K562 (cell line): ENCODE data around the gene HYAL3. TPM values are rescaled to one million over a fixed set of nuclear protein-coding genes. Genes with fewer than 3 reads are reported as not detected.

Experiments used
- ARID2 ChIP-seq: fragments of 450-650 bp; IDR thresholded peaks from 2 replicates; pipeline ENCODE4 v1.6.1; 2017; ENCODE audit warnings: antibody characterized with exemption, mild to moderate bottlenecking
- BRF1 ChIP-seq: IDR thresholded peaks from 3 replicates; pipeline ENCODE4 v1.6.1; 2011; ENCODE audit warnings: borderline replicate concordance, mild to moderate bottlenecking; ENCODE audit not compliant: insufficient read length; ENCODE audit errors: extremely low read depth
- COPS2 ChIP-seq: fragments of 450-650 bp; conservative IDR thresholded peaks from 2 replicates; pipeline ENCODE4 v1.6.1; 2016; ENCODE audit warnings: mild to moderate bottlenecking, moderate library complexity
- CTBP1 ChIP-seq: fragments of 450-650 bp; IDR thresholded peaks from 2 replicates; pipeline ENCODE4 v1.6.1; 2016; ENCODE audit warnings: borderline replicate concordance
- CXXC5 ChIP-seq: fragments of 250-450 bp; sonication (Bioruptor Pico); IDR thresholded peaks from 2 replicates; pipeline ENCODE4 v1.8.0; 2022; ENCODE audit warnings: inconsistent platforms, mild to moderate bottlenecking, moderate library complexity
- EGR1 ChIP-seq: fragments of 450-650 bp; conservative IDR thresholded peaks from 2 replicates; pipeline ENCODE4 v1.6.1; 2017; ENCODE audit warnings: mild to moderate bottlenecking
- FIP1L1 ChIP-seq: fragments of 200-400 bp; formaldehyde crosslinking; IDR thresholded peaks from 2 replicates; pipeline ENCODE4 v1.6.1; 2018; ENCODE audit warnings: mild to moderate bottlenecking, low read depth, low read length; ENCODE audit not compliant: poor library complexity, severe bottlenecking
- IFI16 ChIP-seq: fragments of 250-450 bp; sonication (Bioruptor Pico); IDR thresholded peaks from 2 replicates; pipeline ENCODE4 v2.1.2; 2022; ENCODE audit warnings: mild to moderate bottlenecking, inconsistent platforms
- MCM5 ChIP-seq: fragments of 450-650 bp; IDR thresholded peaks from 2 replicates; pipeline ENCODE4 v1.6.1; 2016; ENCODE audit warnings: low read depth
- MTA3 ChIP-seq: fragments of 450-650 bp; formaldehyde crosslinking; IDR thresholded peaks from 2 replicates; pipeline ENCODE4 v1.6.1; 2017; ENCODE audit warnings: mild to moderate bottlenecking, borderline replicate concordance
- NRF1 ChIP-seq, 2 experiments: fragments of 450-650 bp; IDR thresholded peaks in 1 of 2; conservative IDR thresholded peaks in 1 of 2; 2 replicates each; pipeline ENCODE4 v1.6.1; 2014; ENCODE audit warnings: mild to moderate bottlenecking in 2 of 2
- NUFIP1 ChIP-seq: fragments of 450-650 bp; IDR thresholded peaks from 2 replicates; pipeline ENCODE4 v1.6.1; 2018; ENCODE audit not compliant: partially characterized antibody
- RBFOX2 ChIP-seq: fragments of 200-400 bp; formaldehyde crosslinking; IDR thresholded peaks from 2 replicates; pipeline ENCODE4 v1.6.1; 2017; ENCODE audit warnings: low read depth, mild to moderate bottlenecking, low read length, moderate library complexity
- RBM25 ChIP-seq: fragments of 200-400 bp; formaldehyde crosslinking; IDR thresholded peaks from 2 replicates; pipeline ENCODE4 v1.6.1; 2018; ENCODE audit warnings: low read length, low read depth, moderate library complexity; ENCODE audit not compliant: severe bottlenecking
- RNF2 ChIP-seq: sonication (generic); IDR thresholded peaks from 2 replicates; pipeline ENCODE4 v1.6.1; 2016
- SNIP1 ChIP-seq: fragments of 450-650 bp; IDR thresholded peaks from 2 replicates; pipeline ENCODE4 v1.7.1; 2017; ENCODE audit warnings: low read depth, mild to moderate bottlenecking
- TOE1 ChIP-seq, 2 experiments: fragments of 450-650 bp in 1 of 2; sonication (generic) in 1 of 2; formaldehyde crosslinking in 1 of 2; IDR thresholded peaks; 2 replicates each; pipeline versions ENCODE4 v1.7.1 to v1.8.0; 2016 to 2022; ENCODE audit warnings: borderline replicate concordance in 2 of 2, mild to moderate bottlenecking in 2 of 2, antibody characterized with exemption in 1 of 2, inconsistent platforms in 1 of 2, low read depth in 1 of 2, missing genetic modification reagents in 1 of 2, moderate library complexity in 1 of 2
- YY1 ChIP-seq, 3 experiments: IDR thresholded peaks; 2 replicates each; pipeline ENCODE4 v1.6.1; 2011; ENCODE audit warnings: low read length in 2 of 3, mild to moderate bottlenecking in 2 of 3, moderate library complexity in 2 of 3, borderline replicate concordance in 1 of 3, control low read depth in 1 of 3, low read depth in 1 of 3; ENCODE audit not compliant: insufficient read depth in 3 of 3, insufficient replicate concordance in 2 of 3, control insufficient read depth in 1 of 3, insufficient read length in 1 of 3; ENCODE audit errors: extremely low read depth in 1 of 3
- ZEB2 ChIP-seq: fragments of 450-650 bp; IDR thresholded peaks from 2 replicates; pipeline ENCODE4 v1.6.1; 2016
- ZNF197 ChIP-seq: fragments of 200-800 bp; sonication (Bioruptor generic); IDR thresholded peaks from 2 replicates; pipeline ENCODE4 v1.6.1; 2016; ENCODE audit warnings: low read depth, missing genetic modification characterization, missing compliant biosample characterization
- ZNF79 ChIP-seq: fragments of 250-450 bp; sonication (Bioruptor Pico); IDR thresholded peaks from 2 replicates; pipeline ENCODE4 v1.4.0; 2020; ENCODE audit warnings: low read depth, mild to moderate bottlenecking, moderate library complexity
- polyA plus RNA-seq, 8 experiments: library from polyadenylated mRNA; depleted of rRNA in 4 of 8; stranded (reverse) in 5 of 8; unstranded in 3 of 8; fragments of >200 nt; fragmentation: Nextera tagmentation in 2 of 8; fragmentation: Illumina TruSeq in 1 of 8; extraction: Ambion mirVana in 2 of 8; extraction: Trizol in 1 of 8; gene quantifications; 2 replicates each; pipeline versions ENCODE4 v1.2.1 to v1.2.3, GENCODE V29; 2011 to 2014; ENCODE audit warnings: inconsistent platforms in 1 of 8, missing spikeins in 1 of 8
- total RNA-seq, 7 experiments: library from RNA; depleted of rRNA in 6 of 7; stranded (reverse); fragments of >200 nt in 6 of 7; fragmentation: Illumina TruSeq in 2 of 7; extraction: Trizol in 2 of 7; gene quantifications; 2 replicates each; pipeline versions ENCODE4 v1.2.1 to v1.2.3, GENCODE V29; 2011 to 2021; ENCODE audit warnings: low replicate concordance in 1 of 7
- TF ChIP-seq, protein P1 (sequence below): IDR thresholded peaks from 2 replicates; pipeline ENCODE4 v1.6.1; 2016; ENCODE audit warnings: missing genetic modification characterization, missing compliant biosample characterization
- TF ChIP-seq, protein P2 (sequence below): sonication (generic); formaldehyde crosslinking; IDR thresholded peaks from 2 replicates; pipeline ENCODE4 v1.8.1; 2022; ENCODE audit warnings: missing genetic modification reagents
- TF ChIP-seq, protein P3 (sequence below), 3 experiments: fragments of 200-800 bp in 1 of 3; sonication (Bioruptor generic) in 1 of 3; sonication (generic) in 1 of 3; formaldehyde crosslinking in 1 of 3; IDR thresholded peaks; 2 replicates each; pipeline versions ENCODE4 v1.6.1 to v1.8.0; 2016 to 2022; ENCODE audit warnings: mild to moderate bottlenecking in 2 of 3, missing compliant biosample characterization in 2 of 3, missing genetic modification characterization in 2 of 3, missing genetic modification reagents in 1 of 3

Gene HYAL3
- total and polyA plus RNA-seq, 9 of the 15 experiments (the other 6 are each of a cell fraction or from before 2014, with no cell fraction given), result 0.38 to 9.1 (median 6.8) TPM

DNA sequence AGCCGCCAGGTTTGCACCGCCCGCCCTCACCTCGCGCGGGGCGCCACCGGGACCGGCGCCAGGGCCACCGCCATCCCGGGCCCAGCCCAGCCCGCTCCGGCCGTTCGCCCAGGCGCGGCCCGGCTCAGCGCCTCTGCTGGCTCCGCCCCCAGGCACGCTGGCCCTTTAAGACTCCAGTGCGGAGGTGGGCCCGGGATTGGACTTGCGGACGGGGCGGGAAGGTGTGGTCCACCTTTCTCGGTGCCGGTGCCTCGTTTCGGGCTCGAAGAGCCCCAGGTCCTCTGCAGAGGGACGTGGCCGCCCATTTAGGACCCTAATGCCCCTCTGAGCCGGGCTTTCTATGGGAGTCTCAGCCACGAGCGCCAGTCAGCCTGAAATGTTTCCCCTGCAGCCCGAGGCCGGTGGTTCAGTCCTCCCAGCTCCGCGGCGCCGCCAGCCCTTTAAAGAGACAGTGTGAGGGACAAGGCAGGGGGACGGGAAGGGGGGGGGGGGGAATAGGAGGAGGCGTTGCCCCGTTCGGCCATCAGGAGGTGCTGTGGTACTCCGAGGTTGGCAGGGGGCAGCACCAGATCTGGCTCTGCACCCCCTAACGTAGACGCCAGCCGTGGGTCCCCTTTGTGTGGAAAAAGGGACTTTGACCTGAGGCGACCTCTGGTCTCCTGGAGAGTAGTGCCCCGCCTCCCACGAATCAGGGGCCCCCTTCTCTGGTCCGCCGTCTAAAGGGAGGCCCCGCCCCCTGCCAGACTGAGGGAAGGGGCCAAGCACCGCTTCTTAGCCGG is 22.3 kb upstream of the HYAL3 start (continued):
- TF ChIP-seq, protein P1, sequence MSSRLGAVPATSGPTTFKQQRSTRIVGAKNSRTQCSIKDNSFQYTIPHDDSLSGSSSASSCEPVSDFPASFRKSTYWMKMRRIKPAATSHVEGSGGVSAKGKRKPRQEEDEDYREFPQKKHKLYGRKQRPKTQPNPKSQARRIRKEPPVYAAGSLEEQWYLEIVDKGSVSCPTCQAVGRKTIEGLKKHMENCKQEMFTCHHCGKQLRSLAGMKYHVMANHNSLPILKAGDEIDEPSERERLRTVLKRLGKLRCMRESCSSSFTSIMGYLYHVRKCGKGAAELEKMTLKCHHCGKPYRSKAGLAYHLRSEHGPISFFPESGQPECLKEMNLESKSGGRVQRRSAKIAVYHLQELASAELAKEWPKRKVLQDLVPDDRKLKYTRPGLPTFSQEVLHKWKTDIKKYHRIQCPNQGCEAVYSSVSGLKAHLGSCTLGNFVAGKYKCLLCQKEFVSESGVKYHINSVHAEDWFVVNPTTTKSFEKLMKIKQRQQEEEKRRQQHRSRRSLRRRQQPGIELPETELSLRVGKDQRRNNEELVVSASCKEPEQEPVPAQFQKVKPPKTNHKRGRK, result no peak
- TF ChIP-seq NUFIP1, result peak; percentile 73
- no peak for TF ChIP-seq ZEB2
- TF ChIP-seq MCM5, result no peak
- TF ChIP-seq COPS2, result no peak
- TF ChIP-seq, protein P2, sequence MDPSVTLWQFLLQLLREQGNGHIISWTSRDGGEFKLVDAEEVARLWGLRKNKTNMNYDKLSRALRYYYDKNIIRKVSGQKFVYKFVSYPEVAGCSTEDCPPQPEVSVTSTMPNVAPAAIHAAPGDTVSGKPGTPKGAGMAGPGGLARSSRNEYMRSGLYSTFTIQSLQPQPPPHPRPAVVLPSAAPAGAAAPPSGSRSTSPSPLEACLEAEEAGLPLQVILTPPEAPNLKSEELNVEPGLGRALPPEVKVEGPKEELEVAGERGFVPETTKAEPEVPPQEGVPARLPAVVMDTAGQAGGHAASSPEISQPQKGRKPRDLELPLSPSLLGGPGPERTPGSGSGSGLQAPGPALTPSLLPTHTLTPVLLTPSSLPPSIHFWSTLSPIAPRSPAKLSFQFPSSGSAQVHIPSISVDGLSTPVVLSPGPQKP (CRISPR knock-in tag), result no peak
- TF ChIP-seq CTBP1, result peak; percentile 83; the same call in 1 of the 2 replicates
- TF ChIP-seq YY1 (IDR thresholded peaks at IDR 0.05; ENCODE audit: borderline replicate concordance in 1 of 3, control insufficient read depth in 1 of 3, extremely low read depth in 1 of 3, insufficient read depth in 3 of 3, insufficient read length in 1 of 3, insufficient replicate concordance in 2 of 3, low read depth in 1 of 3, low read length in 2 of 3), result no peak
- TF ChIP-seq ZNF79, result no peak
- TF ChIP-seq ZNF197 (CRISPR knock-in tag), result no peak
- TF ChIP-seq, protein P3, sequence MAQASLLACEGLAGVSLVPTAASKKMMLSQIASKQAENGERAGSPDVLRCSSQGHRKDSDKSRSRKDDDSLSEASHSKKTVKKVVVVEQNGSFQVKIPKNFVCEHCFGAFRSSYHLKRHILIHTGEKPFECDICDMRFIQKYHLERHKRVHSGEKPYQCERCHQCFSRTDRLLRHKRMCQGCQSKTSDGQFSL (CRISPR knock-in tag; IDR thresholded peaks at IDR 0.05), result peak; percentile 91
- TF ChIP-seq, protein P3 (tag; IDR thresholded peaks at IDR 0.05), result peak in 1 of 2 experiments; percentile 92; a peak in 2 of 4 replicates
- TF ChIP-seq BRF1, result no peak
- TF ChIP-seq RBFOX2, result peak; percentile 55
- no peak for TF ChIP-seq ARID2
- no peak for TF ChIP-seq IFI16 (CRISPR knock-in tag)
- peak; percentile 67; the same call in 1 of the 2 replicates for TF ChIP-seq CXXC5 (CRISPR knock-in tag)
- TF ChIP-seq EGR1, result peak; percentile 92
- peak; percentile 22 for TF ChIP-seq FIP1L1
- peak; percentile 83; the same call in 1 of the 2 replicates for TF ChIP-seq SNIP1
- peak; percentile 100 for TF ChIP-seq TOE1 (IDR thresholded peaks at IDR 0.05; ENCODE audit: borderline replicate concordance)
- TF ChIP-seq TOE1 (CRISPR knock-in tag; IDR thresholded peaks at IDR 0.05; ENCODE audit: borderline replicate concordance, low read depth), result no peak
- TF ChIP-seq MTA3, result 0 out of 2 replicates have a peak, but pooled peaks have one; percentile 12
- peak; percentile 89; the same call in 1 of the 2 replicates for TF ChIP-seq RNF2
- TF ChIP-seq NRF1 (conservative IDR thresholded peaks at IDR 0.05 in 1 of 2, IDR thresholded peaks at IDR 0.05 in 1 of 2), result peak; percentile 45 to 46; a peak in 2 of 4 replicates
- peak; percentile 31 for TF ChIP-seq RBM25
